ENCODE results near the gene MORF4L1.

MORF4L1 gene

GRCh38 chr15:78910271-78910670, 37.6 kb downstream of the MORF4L1 start:
- Histone ChIP-seq H3K27ac (peak overlapping the region; percentile 24), H3K4me1 (ENCODE audit: control insufficient read depth in 1 of 2, insufficient read depth in 1 of 2, low read depth in 1 of 2, low read length in 1 of 2) (peaks cover 30 to 42% of the 10 kb centered on the region in 2 experiments), H3K27me3 (no peaks in the 10 kb centered on the region), H3K36me3 (peaks cover 64% of the 10 kb centered on the region), H3K4me3 (ENCODE audit: low read depth in 1 of 2, low read length in 1 of 2) (no peak overlapping the region), H3K9me3 (no peaks in the 10 kb centered on the region)
- TF ChIP-seq CTCF (IDR thresholded peaks at IDR 0.05), result no peak

GRCh38 chr15:78912316-78912715, 39.6 kb downstream of the MORF4L1 start:
- H3K36me3 ChIP-seq, result peaks cover 43% of the 10 kb centered on the region

GRCh38 chr15:78913012-78913411, 40.3 kb downstream of the MORF4L1 start:
- H3K27me3 ChIP-seq, result no peaks in the 10 kb centered on the region
- H3K9me3 ChIP-seq, result no peaks in the 10 kb centered on the region
- H3K27ac ChIP-seq, result peak overlapping the region; percentile 24
- TF ChIP-seq CTCF (IDR thresholded peaks at IDR 0.05), result no peak
- H3K4me3 ChIP-seq (ENCODE audit: low read depth in 1 of 2, low read length in 1 of 2), result no peak overlapping the region
- H3K4me1 ChIP-seq (ENCODE audit: control insufficient read depth in 1 of 2, insufficient read depth in 1 of 2, low read depth in 1 of 2, low read length in 1 of 2), result peaks cover 36 to 48% of the 10 kb centered on the region in 2 experiments
- H3K36me3 ChIP-seq, result peaks cover 40% of the 10 kb centered on the region

More at GRCh38 chr15:78912316-78912715, 39.6 kb downstream of the MORF4L1 start:
- peak overlapping the region; percentile 24 for H3K27ac ChIP-seq
- TF ChIP-seq CTCF (IDR thresholded peaks at IDR 0.05), result no peak
- H3K4me1 ChIP-seq (ENCODE audit: control insufficient read depth in 1 of 2, insufficient read depth in 1 of 2, low read depth in 1 of 2, low read length in 1 of 2), result peaks cover 36 to 48% of the 10 kb centered on the region in 2 experiments
- H3K4me3 ChIP-seq (ENCODE audit: low read depth in 1 of 2, low read length in 1 of 2), result no peak overlapping the region
- no peaks in the 10 kb centered on the region for H3K9me3 ChIP-seq
- H3K27me3 ChIP-seq, result no peaks in the 10 kb centered on the region

- no peak overlapping the region for H3K4me3 ChIP-seq (ENCODE audit: low read depth in 1 of 2, low read length in 1 of 2)
- H3K9me3 ChIP-seq, result no peaks in the 10 kb centered on the region
- H3K4me1 ChIP-seq (ENCODE audit: control insufficient read depth in 1 of 2, insufficient read depth in 1 of 2, low read depth in 1 of 2, low read length in 1 of 2), result peaks cover 36 to 48% of the 10 kb centered on the region in 2 experiments
- H3K27ac ChIP-seq, result peak overlapping the region; percentile 31
- H3K36me3 ChIP-seq, result peaks cover 41% of the 10 kb centered on the region
- no peak for TF ChIP-seq CTCF (IDR thresholded peaks at IDR 0.05)
- no peaks in the 10 kb centered on the region for H3K27me3 ChIP-seq
Measured at GRCh38 chr15:78914027-78914764, 41.5 kb downstream of the MORF4L1 start.

GRCh38 chr15:78915341-78916087, 42.8 kb downstream of the MORF4L1 start:
- TF ChIP-seq CTCF (IDR thresholded peaks at IDR 0.05), result no peak
- Histone ChIP-seq H3K36me3 (peaks cover 46% of the 10 kb centered on the region), H3K27me3 (no peaks in the 10 kb centered on the region), H3K9me3 (no peaks in the 10 kb centered on the region), H3K4me1 (ENCODE audit: control insufficient read depth in 1 of 2, insufficient read depth in 1 of 2, low read depth in 1 of 2, low read length in 1 of 2) (peaks cover 33 to 39% of the 10 kb centered on the region in 2 experiments), H3K4me3 (ENCODE audit: low read depth in 1 of 2, low read length in 1 of 2) (no peak overlapping the region), H3K27ac (peak overlapping the region; percentile 59)
